NCI-H226 (cell line): ENCODE results near the gene VMAC.
A peak's percentile ranks its signal among the peaks of the same experiment; 100 is the strongest.
"Not testable (repeated sequence)": the region's sequence is repeated elsewhere in the genome, so short reads cannot be mapped to it uniquely, and the experiment has no call there.

Source experiments
- DNase-seq: peaks from one replicate; pipeline ENCODE4 v3.0.0-alpha.2; 2015

Gene VMAC

GRCh38 chr19:5904352-5905113 is at the start of gene VMAC:
VMAC (plus strand) TSS chr19:5904872; CDS start chr19:5904891, 19 bp downstream.
- DNase-seq = peak; percentile 100

- DNase-seq = not testable (repeated sequence)
Observed at GRCh38 chr19:5855151-5855550, 49.5 kb upstream of the VMAC start.

DNA sequence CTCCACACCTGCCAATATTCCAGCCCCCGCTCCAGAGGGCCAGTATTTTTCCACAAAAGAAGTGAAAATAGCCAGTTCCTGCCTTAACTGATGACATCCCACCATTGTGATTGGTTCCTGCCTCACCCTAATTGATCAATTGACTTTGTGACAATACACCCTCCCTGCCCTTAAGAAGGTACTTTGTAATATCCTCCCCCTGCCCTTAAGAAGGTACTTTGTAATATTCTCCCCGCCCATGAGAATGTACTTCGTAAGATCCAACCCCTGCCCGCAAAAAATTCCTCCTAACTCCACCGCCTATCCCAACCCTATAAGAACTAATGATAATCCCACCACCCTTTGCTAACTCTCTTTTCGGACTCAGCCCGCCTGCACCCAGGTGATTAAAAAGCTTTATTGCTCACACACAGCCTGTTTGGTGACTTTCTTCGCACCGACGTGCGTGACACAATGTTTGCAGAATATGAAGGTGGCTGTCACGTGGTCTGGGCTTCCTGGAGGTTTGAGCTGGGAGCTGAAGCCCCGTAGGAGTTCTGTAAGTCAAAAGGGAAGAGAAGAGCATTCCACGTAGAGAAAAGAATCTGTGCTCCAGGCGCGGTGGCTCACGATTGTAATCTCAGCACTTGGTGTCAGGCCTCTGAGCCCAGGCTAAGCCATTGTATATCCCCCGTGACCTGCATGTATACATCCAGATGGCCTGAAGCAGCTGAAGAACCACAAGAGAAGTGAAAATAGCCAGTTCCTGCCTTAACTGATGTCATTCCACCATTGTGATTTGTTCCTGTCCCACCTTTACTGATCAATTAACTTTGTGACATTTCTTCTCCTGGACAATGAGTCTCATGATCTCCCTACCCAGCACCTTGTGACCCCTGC is 47.2 kb upstream of the VMAC start:
- DNase-seq = no peak

GRCh38 chr19:5863030-5863665 is 41.5 kb upstream of the VMAC start:
- DNase-seq = no peak

GRCh38 chr19:5864013-5864720 is 40.5 kb upstream of the VMAC start:
- no peak for DNase-seq

DNA sequence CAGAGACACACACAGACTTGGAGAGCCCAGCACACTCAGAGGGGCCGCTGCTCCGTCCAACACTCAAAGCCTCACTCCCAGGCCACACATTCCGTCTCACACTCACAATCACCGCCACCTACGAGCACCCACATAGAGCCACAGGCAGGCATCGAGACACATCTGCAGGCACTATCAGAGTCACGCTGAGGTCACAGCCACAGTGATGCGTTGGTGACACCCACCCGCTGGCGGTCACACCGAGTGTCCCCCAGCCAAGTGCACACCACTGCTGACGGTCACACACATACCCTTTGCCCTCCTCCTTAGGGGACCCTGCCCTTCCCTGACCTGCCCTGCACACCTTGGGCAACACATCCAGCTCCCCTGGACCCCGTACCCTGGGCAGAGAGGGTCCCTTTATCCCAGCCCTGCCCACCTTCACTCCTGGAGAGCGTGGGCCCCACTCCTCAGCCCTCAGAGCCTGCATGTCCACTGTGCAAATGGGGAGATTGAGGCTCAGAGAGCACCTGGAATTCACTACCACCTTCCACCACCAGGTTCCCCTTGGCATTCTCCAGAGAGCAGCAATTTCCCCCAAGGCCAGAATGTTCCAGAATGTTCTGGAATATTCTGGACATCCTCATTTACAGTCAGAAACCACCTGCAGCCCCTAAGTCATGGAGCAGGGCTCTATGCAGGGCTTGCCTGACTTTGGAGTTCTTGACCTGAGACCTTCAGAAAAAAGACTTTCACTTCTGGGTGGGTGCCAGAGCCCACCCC is 39.8 kb upstream of the VMAC start:
- DNase-seq = no peak

DNA sequence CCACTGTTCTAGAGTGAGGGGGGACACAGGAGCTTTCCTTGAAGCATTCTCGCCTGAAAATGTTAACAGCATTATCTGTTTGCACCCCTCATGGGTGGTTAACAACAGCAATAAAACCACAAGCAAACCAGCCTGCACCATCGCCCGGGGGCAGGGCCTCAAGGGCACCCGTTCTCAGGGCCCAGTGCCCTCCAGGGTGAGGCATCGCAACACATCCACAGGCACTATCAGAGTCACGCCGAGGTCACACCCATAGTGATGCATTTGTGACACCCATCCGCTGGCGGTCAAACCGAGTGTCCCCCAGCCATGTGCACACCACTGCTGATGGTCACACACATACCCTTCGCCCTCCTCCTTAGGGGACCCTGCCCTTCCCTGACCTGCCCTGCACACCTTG is 38.9 kb upstream of the VMAC start:
- DNase-seq = no peak

DNA sequence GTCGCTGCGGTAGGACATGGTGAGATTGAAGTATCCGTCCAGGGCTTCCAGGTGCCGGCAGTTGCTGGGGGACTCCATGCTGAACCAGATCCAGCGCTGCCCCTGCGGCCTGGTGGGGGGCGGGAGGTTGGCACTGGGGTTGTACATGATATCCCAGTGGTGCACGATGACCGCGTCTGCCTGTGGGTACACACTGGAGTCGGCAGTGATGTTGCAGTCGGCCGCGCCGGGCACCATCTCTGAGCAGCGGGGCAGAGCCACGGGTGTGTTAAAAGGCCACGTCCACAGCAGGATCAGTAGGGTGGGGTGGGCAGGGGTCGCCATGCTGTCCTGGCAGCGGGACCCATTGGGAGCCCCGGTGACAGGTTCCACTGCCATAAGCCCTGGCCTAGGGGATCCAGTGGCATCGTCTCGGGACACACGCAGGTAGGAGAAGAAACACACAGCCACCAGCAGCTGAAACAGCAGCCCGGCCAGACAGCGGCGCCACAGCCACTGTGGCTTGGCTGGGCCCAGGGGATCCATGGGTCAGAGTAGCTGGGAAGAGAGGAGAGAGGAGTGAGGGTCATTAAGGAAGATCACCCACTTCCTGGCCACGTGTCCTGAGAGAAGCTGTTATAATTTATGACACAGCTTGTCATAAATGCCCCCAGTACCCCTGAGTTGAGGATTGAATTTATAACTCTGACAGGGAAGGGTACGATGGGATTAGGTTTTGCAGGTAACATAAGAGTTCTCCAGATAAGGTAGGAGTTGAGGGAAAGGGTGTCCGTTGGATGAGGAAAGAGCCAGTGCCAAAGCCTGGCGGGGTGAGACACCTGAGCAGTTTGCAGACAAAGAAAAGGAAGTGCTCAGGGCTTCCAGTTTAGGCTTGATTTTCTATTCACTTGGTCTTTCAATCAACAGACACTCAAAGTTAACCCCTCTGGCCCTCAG is 37.2 kb upstream of the VMAC start:
- DNase-seq = no peak

DNA sequence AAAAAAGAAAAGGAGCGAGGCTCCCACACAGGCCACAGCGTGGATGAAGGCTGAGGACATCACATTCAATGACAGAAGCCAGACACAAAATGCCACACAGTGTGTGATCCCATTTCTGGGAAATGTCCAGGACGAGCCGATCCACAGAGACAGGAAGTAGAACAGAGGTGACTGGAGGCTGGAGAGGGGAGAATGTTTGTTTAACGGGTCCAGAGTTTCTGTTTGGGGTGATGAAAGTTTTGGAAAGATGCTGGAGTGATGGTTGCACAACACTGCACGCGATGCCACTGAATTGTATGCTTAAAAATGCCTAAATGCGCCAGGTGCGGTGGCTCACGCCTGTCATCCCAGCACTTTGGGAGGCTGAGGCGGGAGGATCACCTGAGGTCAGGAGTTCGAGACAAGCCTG is 33.7 kb upstream of the VMAC start:
- DNase-seq = no peak

GRCh38 chr19:5873617-5874199 is 31.0 kb upstream of the VMAC start:
- DNase-seq = no peak

DNA sequence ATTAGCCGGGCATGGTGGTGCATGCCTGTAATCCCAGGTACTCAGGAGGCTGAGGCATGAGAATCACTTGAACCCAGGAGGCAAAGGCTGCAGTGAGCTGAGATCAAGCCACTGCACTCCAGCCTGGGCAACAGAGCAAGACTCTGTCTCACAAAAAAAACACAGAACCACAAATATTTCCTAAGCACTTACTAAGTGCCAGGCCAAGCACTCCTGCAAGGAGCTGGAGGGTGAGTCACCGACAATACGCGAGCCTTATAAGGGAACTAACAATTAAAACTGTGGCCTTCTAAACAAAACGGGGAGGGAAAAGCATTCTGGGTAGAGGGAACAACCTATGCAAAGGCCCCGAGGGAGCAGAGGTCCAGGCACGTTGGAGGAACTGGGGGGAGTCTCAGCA is 30.2 kb upstream of the VMAC start:
- DNase-seq = peak; percentile 22

- no peak for DNase-seq
Observed at GRCh38 chr19:5877427-5877826, 27.2 kb upstream of the VMAC start.

DNA sequence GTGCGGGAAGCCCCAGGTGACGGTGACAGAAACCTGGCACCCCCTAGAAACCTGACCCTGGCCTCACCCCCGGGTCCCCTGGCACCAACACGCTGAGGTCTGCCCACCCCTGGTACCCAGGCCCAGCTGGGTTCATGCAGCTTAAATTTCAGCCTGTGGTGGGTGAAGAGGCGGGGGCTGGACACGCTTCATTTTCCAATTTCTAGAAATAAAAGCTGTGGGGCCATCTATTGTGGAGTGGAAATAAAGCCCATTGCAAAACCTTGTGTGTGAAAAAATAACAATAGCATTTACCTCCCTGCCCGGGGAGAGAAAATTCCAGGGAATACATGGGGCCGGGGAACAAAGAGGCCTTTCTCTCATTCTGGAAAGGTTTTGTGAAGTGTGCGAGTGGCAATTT is 26.8 kb upstream of the VMAC start:
- no peak for DNase-seq

- DNase-seq = no peak
Observed at GRCh38 chr19:5880196-5880595, 24.5 kb upstream of the VMAC start.

GRCh38 chr19:5880604-5881078 is 24.0 kb upstream of the VMAC start:
- no peak for DNase-seq

- DNase-seq = no peak
Observed at GRCh38 chr19:5881543-5882299, 23.0 kb upstream of the VMAC start.

- DNase-seq = no peak
Observed at GRCh38 chr19:5882421-5882968, 22.2 kb upstream of the VMAC start.

DNA sequence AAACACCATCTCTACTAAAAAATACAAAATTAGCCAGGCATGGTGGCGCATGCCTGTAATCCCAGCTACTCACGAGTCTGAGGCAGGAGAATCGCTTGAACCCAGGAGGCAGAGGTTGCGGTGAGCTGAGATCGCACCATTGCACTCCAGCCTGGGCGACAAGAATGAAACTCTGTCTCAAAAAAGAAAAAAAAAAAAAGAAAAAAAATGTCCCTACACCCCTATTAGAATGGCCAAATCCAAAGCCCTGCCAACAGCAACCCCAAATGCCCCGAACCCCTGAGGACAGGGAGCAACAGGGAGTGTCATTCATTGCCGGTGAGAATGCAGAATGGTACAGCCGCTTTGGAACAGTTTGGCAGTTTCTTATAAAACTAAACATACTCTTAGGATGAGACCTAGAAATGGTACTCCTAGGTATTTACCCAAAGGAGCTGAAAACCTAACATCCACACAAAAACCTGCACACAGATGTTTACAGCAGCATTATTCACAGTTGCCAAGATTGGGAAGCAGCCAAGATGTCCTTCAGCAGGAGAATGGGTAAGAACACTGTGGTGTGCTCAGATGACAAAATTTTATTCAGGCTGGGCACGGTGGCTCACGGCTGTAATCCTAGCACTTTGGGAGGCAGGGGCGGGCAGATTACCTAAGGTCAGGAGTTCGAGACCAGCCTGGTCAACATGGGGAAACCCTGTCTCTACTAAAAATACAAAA is 21.4 kb upstream of the VMAC start:
- DNase-seq = not testable (repeated sequence)
